K562 (cell line): ENCODE results near the gene FAM83D. TPM values are rescaled to one million over a fixed set of nuclear protein-coding genes. Genes with fewer than 3 reads are reported as not detected.

Experiments used
- CBX5 ChIP-seq: IDR thresholded peaks from 2 replicates; pipeline ENCODE4 v1.6.1; 2014; ENCODE audit warnings: low read depth, borderline replicate concordance
- ELF4 ChIP-seq: fragments of 450-650 bp; formaldehyde crosslinking; IDR thresholded peaks from 2 replicates; pipeline ENCODE4 v1.4.0; 2022; ENCODE audit warnings: missing genetic modification characterization
- HNRNPL ChIP-seq: fragments of 200-400 bp; formaldehyde crosslinking; IDR thresholded peaks from 2 replicates; pipeline ENCODE4 v1.6.1; 2017; ENCODE audit warnings: low read depth, mild to moderate bottlenecking, low read length
- IRF9 ChIP-seq: fragments of 450-650 bp; IDR thresholded peaks from 2 replicates; pipeline ENCODE4 v1.6.1; 2016; ENCODE audit warnings: missing biosample characterization, missing genetic modification characterization
- MAZ ChIP-seq, 2 experiments: fragments of 450-650 bp in 1 of 2; sonication (generic) in 1 of 2; formaldehyde crosslinking; IDR thresholded peaks in 1 of 2; conservative IDR thresholded peaks in 1 of 2; 2 replicates each; pipeline versions ENCODE4 v1.4.0 to v1.5.0; 2020; ENCODE audit warnings: mild to moderate bottlenecking in 1 of 2, missing genetic modification reagents in 1 of 2
- MCM2 ChIP-seq: fragments of 450-650 bp; IDR thresholded peaks from 2 replicates; pipeline ENCODE4 v1.6.1; 2017; ENCODE audit warnings: low read depth, mild to moderate bottlenecking
- MTA3 ChIP-seq: fragments of 450-650 bp; formaldehyde crosslinking; IDR thresholded peaks from 2 replicates; pipeline ENCODE4 v1.6.1; 2017; ENCODE audit warnings: mild to moderate bottlenecking, borderline replicate concordance
- MTF1 ChIP-seq: fragments of 250-450 bp; sonication (Bioruptor Pico); IDR thresholded peaks from 2 replicates; pipeline ENCODE4 v1.9.0; 2021; ENCODE audit warnings: moderate library complexity, mild to moderate bottlenecking, inconsistent platforms, borderline replicate concordance
- PHF21A ChIP-seq: fragments of 450-650 bp; IDR thresholded peaks from 2 replicates; pipeline ENCODE4 v1.6.1; 2017; ENCODE audit warnings: low read depth, borderline replicate concordance
- SP1 ChIP-seq: sonication (generic); formaldehyde crosslinking; IDR thresholded peaks from 2 replicates; pipeline ENCODE4 v1.8.1; 2022; ENCODE audit warnings: mild to moderate bottlenecking, missing genetic modification reagents
- SPI1 ChIP-seq: IDR thresholded peaks from 2 replicates; pipeline ENCODE4 v1.6.1; 2011; ENCODE audit warnings: low read depth, low read length, control low read depth, borderline replicate concordance
- TFAP4 ChIP-seq: sonication (generic); formaldehyde crosslinking; IDR thresholded peaks from 2 replicates; pipeline ENCODE4 v1.8.0; 2022; ENCODE audit warnings: missing genetic modification reagents, mild to moderate bottlenecking, moderate library complexity, borderline replicate concordance
- TSC22D4 ChIP-seq: fragments of 450-650 bp; IDR thresholded peaks from 2 replicates; pipeline ENCODE4 v1.6.1; 2016; ENCODE audit warnings: missing genetic modification characterization, missing biosample characterization, control low read depth
- USF1 ChIP-seq: sonication (generic); formaldehyde crosslinking; IDR thresholded peaks from 2 replicates; pipeline ENCODE4 v1.9.0; 2022; ENCODE audit warnings: mild to moderate bottlenecking, missing genetic modification reagents
- YY1 ChIP-seq, 3 experiments: IDR thresholded peaks; 2 replicates each; pipeline ENCODE4 v1.6.1; 2011; ENCODE audit warnings: low read length in 2 of 3, mild to moderate bottlenecking in 2 of 3, moderate library complexity in 2 of 3, borderline replicate concordance in 1 of 3, control low read depth in 1 of 3, low read depth in 1 of 3; ENCODE audit not compliant: insufficient read depth in 3 of 3, insufficient replicate concordance in 2 of 3, control insufficient read depth in 1 of 3, insufficient read length in 1 of 3; ENCODE audit errors: extremely low read depth in 1 of 3
- ZFX ChIP-seq: sonication (generic); formaldehyde crosslinking; IDR thresholded peaks from 2 replicates; pipeline ENCODE4 v1.8.0; 2022; ENCODE audit warnings: mild to moderate bottlenecking, missing genetic modification reagents, moderate library complexity
- ZNF133 ChIP-seq: fragments of 250-450 bp; sonication (Bioruptor Pico); IDR thresholded peaks from 2 replicates; pipeline ENCODE4 v1.4.0; 2020; ENCODE audit warnings: mild to moderate bottlenecking
- ZNF165 ChIP-seq: fragments of 250-450 bp; sonication (Bioruptor Pico); IDR thresholded peaks from 2 replicates; pipeline ENCODE4 v1.4.0; 2020; ENCODE audit warnings: borderline replicate concordance
- ZNF592 ChIP-seq: fragments of 450-650 bp; IDR thresholded peaks from 2 replicates; pipeline ENCODE4 v1.6.1; 2017; ENCODE audit warnings: antibody characterized with exemption, mild to moderate bottlenecking
- ZNF764 ChIP-seq: fragments of 250-450 bp; sonication (Bioruptor Pico); IDR thresholded peaks from 2 replicates; pipeline ENCODE4 v1.4.0; 2020; ENCODE audit warnings: low read depth, mild to moderate bottlenecking, moderate library complexity
- polyA plus RNA-seq, 8 experiments: library from polyadenylated mRNA; depleted of rRNA in 4 of 8; stranded (reverse) in 5 of 8; unstranded in 3 of 8; fragments of >200 nt; fragmentation: Nextera tagmentation in 2 of 8; fragmentation: Illumina TruSeq in 1 of 8; extraction: Ambion mirVana in 2 of 8; extraction: Trizol in 1 of 8; gene quantifications; 2 replicates each; pipeline versions ENCODE4 v1.2.1 to v1.2.3, GENCODE V29; 2011 to 2014; ENCODE audit warnings: inconsistent platforms in 1 of 8, missing spikeins in 1 of 8
- total RNA-seq, 7 experiments: library from RNA; depleted of rRNA in 6 of 7; stranded (reverse); fragments of >200 nt in 6 of 7; fragmentation: Illumina TruSeq in 2 of 7; extraction: Trizol in 2 of 7; gene quantifications; 2 replicates each; pipeline versions ENCODE4 v1.2.1 to v1.2.3, GENCODE V29; 2011 to 2021; ENCODE audit warnings: low replicate concordance in 1 of 7

The FAM83D gene
- total and polyA plus RNA-seq, 9 of the 15 experiments (the other 6 are each of a cell fraction or from before 2014, with no cell fraction given), result 8.2 to 66.1 (median 43.5) TPM

GRCh38 chr20:38889792-38890496, 36.3 kb upstream of the FAM83D start (continued):
- TF ChIP-seq YY1 (IDR thresholded peaks at IDR 0.05; ENCODE audit: borderline replicate concordance in 1 of 3, control insufficient read depth in 1 of 3, extremely low read depth in 1 of 3, insufficient read depth in 3 of 3, insufficient read length in 1 of 3, insufficient replicate concordance in 2 of 3, low read depth in 1 of 3, low read length in 2 of 3) (no peak), MAZ (CRISPR knock-in tag; conservative IDR thresholded peaks at IDR 0.05 in 1 of 2, IDR thresholded peaks at IDR 0.05 in 1 of 2) (peak; percentile 42 to 43; a peak in 2 of 4 replicates), ZNF592 (no peak), TFAP4 (CRISPR knock-in tag) (peak; percentile 75; the same call in 1 of the 2 replicates), HNRNPL (no peak), MCM2 (no peak), SPI1 (no peak), ZNF165 (CRISPR knock-in tag) (no peak), MTF1 (no peak), ZFX (CRISPR knock-in tag) (no peak), TSC22D4 (tag) (no peak), PHF21A (no peak), SP1 (no peak), ELF4 (CRISPR knock-in tag) (no peak), CBX5 (no peak), IRF9 (tag) (no peak), MTA3 (peak; percentile 42; the same call in 1 of the 2 replicates), ZNF133 (no peak), ZNF764 (no peak), USF1 (CRISPR knock-in tag) (peak; percentile 88)
